NB4 (cell line): ENCODE results near the gene MYOM1.

Source experiments
- DNase-seq: peaks from one replicate; pipeline ENCODE4 v3.0.0; 2010; ENCODE audit warnings: low read depth
- H3K4me3 ChIP-seq: one replicate; pipeline ENCODE4 v1.5.1; 2011; ENCODE audit warnings: mild to moderate bottlenecking, low read depth, low read length, moderate library complexity
- MAX ChIP-seq: IDR thresholded peaks from 2 replicates; pipeline ENCODE4 v1.6.1; 2011; ENCODE audit warnings: low read depth, low read length
- MYC ChIP-seq: IDR thresholded peaks from 2 replicates; pipeline ENCODE4 v1.6.1; 2011; ENCODE audit warnings: low read depth, low read length
- POLR2A ChIP-seq: IDR thresholded peaks from 2 replicates; pipeline ENCODE4 v1.6.1; 2011; ENCODE audit warnings: mild to moderate bottlenecking; ENCODE audit not compliant: insufficient read length; ENCODE audit errors: extremely low read depth
- TF ChIP-seq, protein P1 (sequence below): IDR thresholded peaks from one replicate; pipeline ENCODE4 v1.5.1; 2012; ENCODE audit warnings: low read depth, low read length

MYOM1 gene

DNA sequence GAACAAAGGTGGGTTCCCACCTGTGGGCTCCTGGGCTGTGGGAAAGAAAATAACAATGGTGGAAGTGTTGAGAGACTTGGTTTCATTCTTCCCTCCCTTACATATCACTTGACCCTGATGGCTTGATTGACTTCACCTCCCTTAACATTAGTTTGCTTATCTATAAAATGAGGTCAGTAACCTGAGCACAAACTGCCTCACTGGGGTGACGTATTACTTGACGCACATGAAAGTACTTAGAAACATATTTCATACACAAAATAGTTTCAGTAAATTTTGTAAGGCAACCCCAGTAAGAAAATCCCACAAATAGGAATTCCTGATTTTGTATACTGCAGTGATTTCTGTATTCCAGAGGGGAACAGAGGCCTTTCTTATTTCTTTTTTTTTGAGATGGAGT, 177.4 kb downstream of the MYOM1 start:
- H3K4me3 ChIP-seq: no peak overlapping the region
- no peak for DNase-seq
- TF ChIP-seq POLR2A (no peak), MYC (no peak), MAX (no peak)
- TF ChIP-seq, protein P1, sequence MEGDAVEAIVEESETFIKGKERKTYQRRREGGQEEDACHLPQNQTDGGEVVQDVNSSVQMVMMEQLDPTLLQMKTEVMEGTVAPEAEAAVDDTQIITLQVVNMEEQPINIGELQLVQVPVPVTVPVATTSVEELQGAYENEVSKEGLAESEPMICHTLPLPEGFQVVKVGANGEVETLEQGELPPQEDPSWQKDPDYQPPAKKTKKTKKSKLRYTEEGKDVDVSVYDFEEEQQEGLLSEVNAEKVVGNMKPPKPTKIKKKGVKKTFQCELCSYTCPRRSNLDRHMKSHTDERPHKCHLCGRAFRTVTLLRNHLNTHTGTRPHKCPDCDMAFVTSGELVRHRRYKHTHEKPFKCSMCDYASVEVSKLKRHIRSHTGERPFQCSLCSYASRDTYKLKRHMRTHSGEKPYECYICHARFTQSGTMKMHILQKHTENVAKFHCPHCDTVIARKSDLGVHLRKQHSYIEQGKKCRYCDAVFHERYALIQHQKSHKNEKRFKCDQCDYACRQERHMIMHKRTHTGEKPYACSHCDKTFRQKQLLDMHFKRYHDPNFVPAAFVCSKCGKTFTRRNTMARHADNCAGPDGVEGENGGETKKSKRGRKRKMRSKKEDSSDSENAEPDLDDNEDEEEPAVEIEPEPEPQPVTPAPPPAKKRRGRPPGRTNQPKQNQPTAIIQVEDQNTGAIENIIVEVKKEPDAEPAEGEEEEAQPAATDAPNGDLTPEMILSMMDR: no peak

GRCh38 chr18:3041843-3042242, 177.9 kb downstream of the MYOM1 start:
- DNase-seq: no peak
- TF ChIP-seq MYC: no peak
- no peak for TF ChIP-seq MAX
- no peak for TF ChIP-seq POLR2A
- TF ChIP-seq, protein P1: no peak
- no peak overlapping the region for H3K4me3 ChIP-seq

DNA sequence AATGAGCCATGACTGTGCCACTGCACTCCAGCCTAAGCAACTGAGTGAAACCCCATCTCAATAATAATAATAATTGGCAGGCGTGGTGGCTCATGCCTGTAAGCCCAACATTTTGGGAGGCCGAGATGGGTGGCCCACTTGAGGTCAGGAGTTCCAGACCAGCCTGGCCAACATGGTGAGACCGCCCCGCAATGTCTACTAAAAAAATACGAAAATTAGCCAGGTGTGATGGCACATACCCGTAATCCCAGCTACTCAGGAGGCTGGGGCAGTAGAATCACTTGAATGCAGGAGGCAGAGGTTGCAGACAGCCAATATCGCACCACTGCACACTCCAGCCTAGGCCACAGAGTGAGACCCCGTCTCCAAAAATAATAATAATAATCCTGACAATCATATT, 178.9 kb downstream of the MYOM1 start:
- H3K4me3 ChIP-seq: no peak overlapping the region
- TF ChIP-seq MAX (no peak), MYC (no peak), POLR2A (no peak)
- TF ChIP-seq, protein P1: no peak

DNA sequence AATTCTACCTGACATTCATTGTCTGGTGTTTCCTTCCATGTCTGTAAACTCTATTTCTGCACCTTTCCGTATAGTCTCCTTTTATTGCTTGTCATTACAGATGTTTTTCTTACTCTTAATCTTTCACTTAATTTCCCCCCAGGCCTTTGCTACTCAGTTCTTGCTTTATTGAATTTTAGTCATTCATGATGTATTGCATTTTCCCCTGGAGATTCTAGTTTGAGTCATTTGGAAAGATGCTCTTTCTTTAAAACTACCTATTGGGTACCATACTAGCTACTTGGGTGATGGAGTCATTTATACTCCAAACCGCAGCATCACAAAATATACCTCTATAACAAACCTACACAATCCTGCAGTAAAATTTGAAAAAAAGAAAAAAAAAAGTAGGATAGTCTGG, 179.6 kb downstream of the MYOM1 start:
- DNase-seq: no peak
- TF ChIP-seq MAX: no peak
- TF ChIP-seq MYC: no peak
- TF ChIP-seq POLR2A: no peak
- TF ChIP-seq, protein P1: no peak
- H3K4me3 ChIP-seq: no peak overlapping the region

More for the DNA sequence above, 178.9 kb downstream of the MYOM1 start:
- DNase-seq: no peak

GRCh38 chr18:3037423-3037915, 182.3 kb downstream of the MYOM1 start:
- no peak overlapping the region for H3K4me3 ChIP-seq
- TF ChIP-seq, protein P1: no peak
- no peak for TF ChIP-seq POLR2A
- no peak for TF ChIP-seq MYC
- TF ChIP-seq MAX: no peak
- DNase-seq: peak; percentile 85
